ENCODE results near the gene PRXL2C.

GRCh38 chr9:96667363-96667728, 12.2 kb upstream of the PRXL2C start:
- TF ChIP-seq GATA2 (IDR thresholded peaks at IDR 0.05; ENCODE audit: low read depth, low read length) (no peak), GATA3 (IDR thresholded peaks at IDR 0.05; ENCODE audit: low read depth, low read length) (no peak)
